ENCODE results near the gene DEFB129. TPM values are rescaled to one million over a fixed set of nuclear protein-coding genes. Genes with fewer than 3 reads are reported as not detected.
"Not testable (repeated sequence)": the region's sequence is repeated elsewhere in the genome, so short reads cannot be mapped to it uniquely, and the experiment has no call there.

Gene DEFB129
- total and polyA plus RNA-seq, 7 experiments from 2014 or later = not detected

DNA sequence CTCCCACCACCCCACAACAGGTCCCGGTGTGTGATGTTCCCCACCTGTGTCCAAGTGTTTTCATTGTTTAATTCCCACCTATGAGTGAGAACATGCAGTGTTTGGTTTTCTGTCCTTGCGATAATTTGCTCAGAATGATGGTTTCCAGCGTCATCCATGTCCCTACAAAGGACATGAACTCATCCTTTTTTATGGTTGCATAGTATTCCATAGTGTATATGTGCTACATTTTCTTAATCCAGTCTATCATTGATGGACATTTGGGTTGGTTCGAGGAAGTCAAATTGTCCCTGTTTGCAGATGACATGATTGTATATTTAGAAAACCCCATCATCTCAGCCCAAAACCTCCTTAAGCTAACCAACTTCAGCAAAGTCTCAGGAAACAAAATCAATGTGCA, 23.4 kb upstream of the DEFB129 start:
- H3K36me3 ChIP-seq (ENCODE audit: control insufficient read depth in 2 of 3, insufficient read depth in 3 of 3, low read length in 3 of 3); H3K4me1 ChIP-seq (ENCODE audit: control insufficient read depth in 2 of 2, insufficient read depth in 2 of 2, low read length in 2 of 2); H3K4me3 ChIP-seq (ENCODE audit: low read length); POLR2A ChIA-PET; ATAC-seq; CTCF ChIA-PET; H3K4me1 Mint-ChIP-seq; H3K9me3 Mint-ChIP-seq; DNase-seq; H3K27me3 ChIP-seq (ENCODE audit: control insufficient read depth in 2 of 2, insufficient read depth in 2 of 2, low read length in 2 of 2); H3K36me3 Mint-ChIP-seq; H3K27ac Mint-ChIP-seq; H3K9me3 ChIP-seq (ENCODE audit: control insufficient read depth in 2 of 3, low read length in 3 of 3); intact Hi-C loops (cut with micrococcal nuclease); H3K4me3 Mint-ChIP-seq; H3K27ac ChIP-seq (ENCODE audit: low read depth, low read length): not testable (repeated sequence)
- peaks cover 0 to 22% (median 15%) of the 10 kb centered on the region in 5 donors for H3K27me3 Mint-ChIP-seq

DNA sequence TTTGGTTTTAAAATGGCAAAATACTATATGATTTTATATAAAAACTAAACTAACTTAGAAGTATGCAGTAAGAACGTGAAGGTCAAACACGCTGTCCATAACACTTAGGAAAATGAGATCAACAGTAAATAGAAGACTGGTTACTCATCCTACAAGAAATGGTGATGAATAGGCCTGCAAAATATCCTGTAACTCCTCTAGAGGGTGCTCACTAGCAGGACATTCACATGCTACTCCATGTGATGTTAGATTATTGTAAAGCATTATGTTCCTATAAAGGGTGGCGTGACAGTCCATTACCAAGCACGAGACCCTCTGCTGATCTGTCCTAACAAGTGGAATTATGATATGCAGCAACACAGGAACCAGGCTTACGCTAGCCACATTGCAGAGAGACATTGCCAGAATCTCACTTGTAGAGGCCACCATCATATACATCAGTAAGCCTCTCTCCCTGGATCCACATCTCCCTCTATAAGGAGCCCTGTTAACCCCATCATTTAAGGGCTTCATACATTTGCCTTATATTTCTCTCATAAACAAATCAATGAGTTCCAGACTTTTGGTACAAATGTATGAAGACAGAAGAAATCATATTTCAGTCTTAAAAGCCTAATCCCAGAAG, 18.0 kb upstream of the DEFB129 start:
- Histone ChIP-seq H3K4me3 (ENCODE audit: low read length) (no peak overlapping the region), H3K9me3 (ENCODE audit: control insufficient read depth in 2 of 3, low read length in 3 of 3) (no peaks in the 10 kb centered on the region), H3K36me3 (ENCODE audit: control insufficient read depth in 2 of 3, insufficient read depth in 3 of 3, low read length in 3 of 3) (no peaks in the 10 kb centered on the region), H3K27me3 (ENCODE audit: control insufficient read depth in 2 of 2, insufficient read depth in 2 of 2, low read length in 2 of 2) (no peaks in the 10 kb centered on the region), H3K27ac (ENCODE audit: low read depth, low read length) (no peak overlapping the region), H3K4me1 (ENCODE audit: control insufficient read depth in 2 of 2, insufficient read depth in 2 of 2, low read length in 2 of 2) (no peaks in the 10 kb centered on the region)
- Mint-ChIP-seq H3K27me3 (peaks cover 0 to 28% (median 0%) of the 10 kb centered on the region in 5 donors), H3K4me1 (no peaks in the 10 kb centered on the region), H3K4me3 (no peak overlapping the region), H3K9me3 (peaks cover 0 to 2% (median 0%) of the 10 kb centered on the region in 11 donors), H3K27ac (no peak overlapping the region), H3K36me3 (no peaks in the 10 kb centered on the region)
- intact Hi-C loops (cut with micrococcal nuclease) = loop anchor here (1.0 kb wide), 2 partner anchors 58 to 121 kb away; no protein-coding TSS in a partner anchor
- ChIA-PET CTCF (interaction anchor here (1.0 to 1.6 kb wide), 6 partner anchors 57 to 123 kb away, joined by 3 to 11 read pairs (median 7); no protein-coding TSS in a partner anchor), POLR2A (no interaction called here)
- DNase-seq (peak in 7 of 9 donors; percentile 40 to 67 (median 55)), ATAC-seq (peak; percentile 86)

DNA sequence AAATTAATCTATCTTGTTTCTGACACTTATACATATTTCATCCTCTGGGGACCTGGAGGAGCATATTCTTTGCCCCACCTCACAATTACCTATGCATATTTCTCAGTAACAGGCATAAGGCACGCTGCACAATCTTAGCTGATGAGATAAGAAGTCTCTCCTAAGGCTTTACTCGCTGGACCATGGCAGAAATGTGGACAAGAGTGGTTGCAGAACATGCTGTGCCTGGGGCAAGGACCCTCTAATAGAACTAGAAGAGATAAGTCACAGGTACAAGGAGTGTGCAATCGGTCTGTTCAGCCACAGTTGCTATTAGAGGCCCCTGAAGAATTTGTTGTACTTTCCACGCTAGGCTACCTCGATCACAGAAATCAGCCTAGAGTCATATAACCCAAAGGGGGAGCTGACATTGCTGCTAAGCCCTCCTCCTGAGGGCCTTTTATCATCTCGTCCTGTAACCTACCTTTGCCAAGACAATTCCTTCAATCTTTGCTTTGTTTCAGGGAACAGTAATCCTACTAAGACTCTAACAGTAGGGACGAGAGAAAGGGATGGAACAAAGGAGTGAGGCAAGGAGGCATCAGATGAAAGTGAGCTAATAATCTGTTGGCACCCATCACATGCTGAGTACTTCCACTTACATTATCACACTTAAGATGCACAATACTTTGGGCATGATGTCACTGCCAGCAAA, 16.1 kb upstream of the DEFB129 start:
- intact Hi-C loops (cut with micrococcal nuclease) = no loop called here
- Histone ChIP-seq H3K27ac (ENCODE audit: low read depth, low read length) (no peak overlapping the region), H3K27me3 (ENCODE audit: control insufficient read depth in 2 of 2, insufficient read depth in 2 of 2, low read length in 2 of 2) (no peaks in the 10 kb centered on the region), H3K36me3 (ENCODE audit: control insufficient read depth in 2 of 3, insufficient read depth in 3 of 3, low read length in 3 of 3) (no peaks in the 10 kb centered on the region), H3K4me1 (ENCODE audit: control insufficient read depth in 2 of 2, insufficient read depth in 2 of 2, low read length in 2 of 2) (no peaks in the 10 kb centered on the region), H3K4me3 (ENCODE audit: low read length) (no peak overlapping the region), H3K9me3 (ENCODE audit: control insufficient read depth in 2 of 3, low read length in 3 of 3) (no peaks in the 10 kb centered on the region)
- Mint-ChIP-seq H3K4me1 (no peaks in the 10 kb centered on the region), H3K27ac (no peak overlapping the region), H3K9me3 (no peaks in the 10 kb centered on the region), H3K4me3 (no peak overlapping the region), H3K27me3 (peaks cover 0 to 16% (median 0%) of the 10 kb centered on the region in 5 donors), H3K36me3 (no peaks in the 10 kb centered on the region)
- ChIA-PET POLR2A (no interaction called here), CTCF (interaction anchor here (0.6 to 2.8 kb wide), 6 partner anchors 13 to 120 kb away, joined by 3 to 14 read pairs (median 4); no protein-coding TSS in a partner anchor)
- ATAC-seq (no peak), DNase-seq (no peak)

DNA sequence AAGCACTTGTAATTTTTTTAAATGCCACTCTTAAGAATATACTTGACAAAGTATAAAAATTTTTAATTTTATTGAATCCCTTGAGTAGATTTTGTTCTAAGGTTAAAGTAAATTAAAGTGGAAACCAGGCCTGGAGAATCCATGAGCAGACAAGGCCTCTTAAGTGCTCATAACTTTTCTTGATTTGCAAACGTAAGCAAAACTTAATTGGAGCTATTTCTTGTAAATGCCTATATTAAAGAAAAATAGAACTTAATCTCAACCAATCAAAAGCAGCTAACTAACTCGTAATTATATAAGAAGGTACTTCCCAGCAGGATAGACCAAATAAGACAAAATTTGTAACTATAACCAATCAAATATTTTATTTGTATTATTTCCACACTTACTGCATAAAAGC, 12.7 kb upstream of the DEFB129 start:
- no peak for ATAC-seq
- H3K27me3 ChIP-seq (ENCODE audit: control insufficient read depth in 2 of 2, insufficient read depth in 2 of 2, low read length in 2 of 2) = no peaks in the 10 kb centered on the region
- Mint-ChIP-seq H3K4me3 (no peak overlapping the region), H3K27me3 (peaks cover 4 to 24% (median 7%) of the 10 kb centered on the region in 5 donors), H3K4me1 (no peaks in the 10 kb centered on the region), H3K36me3 (no peaks in the 10 kb centered on the region), H3K27ac (no peak overlapping the region), H3K9me3 (no peaks in the 10 kb centered on the region)
- CTCF ChIA-PET = interaction anchor here (0.8 to 1.3 kb wide), 2 partner anchors 9 to 10 kb away, joined by 3 read pairs; no protein-coding TSS in a partner anchor
- intact Hi-C loops (cut with micrococcal nuclease) = no loop called here
- no peak overlapping the region for H3K4me3 ChIP-seq (ENCODE audit: low read length)
- H3K4me1 ChIP-seq (ENCODE audit: control insufficient read depth in 2 of 2, insufficient read depth in 2 of 2, low read length in 2 of 2) = no peaks in the 10 kb centered on the region
- H3K36me3 ChIP-seq (ENCODE audit: control insufficient read depth in 2 of 3, insufficient read depth in 3 of 3, low read length in 3 of 3) = no peaks in the 10 kb centered on the region
- POLR2A ChIA-PET = interaction anchor here (1.5 kb wide), 1 partner anchor 13 kb away, joined by 4 read pairs; the partner anchor contains the start of gene DEFB129
- DNase-seq = no peak
- H3K9me3 ChIP-seq (ENCODE audit: control insufficient read depth in 2 of 3, low read length in 3 of 3) = no peaks in the 10 kb centered on the region
- H3K27ac ChIP-seq (ENCODE audit: low read depth, low read length) = no peak overlapping the region

DNA sequence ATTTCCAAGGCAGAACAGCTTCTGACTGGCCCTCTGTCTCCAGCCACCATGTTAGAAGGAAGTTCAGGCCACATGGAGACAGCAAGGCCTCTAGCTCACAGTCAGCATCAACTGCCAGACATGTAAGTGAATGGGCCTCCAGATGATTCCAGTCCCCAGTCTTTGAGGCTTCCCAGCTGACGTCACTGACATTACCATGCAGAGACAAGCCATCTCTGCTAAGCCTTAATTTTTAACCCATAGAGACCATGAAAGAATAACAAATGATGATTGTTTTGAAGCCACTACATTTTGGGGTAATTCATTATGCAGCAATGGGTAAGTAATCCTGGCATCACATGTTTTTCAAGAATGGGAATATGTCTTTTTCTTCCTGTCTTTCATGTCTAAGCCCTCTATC, 11.3 kb upstream of the DEFB129 start:
- intact Hi-C loops (cut with micrococcal nuclease) = no loop called here
- Histone ChIP-seq H3K4me1 (ENCODE audit: control insufficient read depth in 2 of 2, insufficient read depth in 2 of 2, low read length in 2 of 2) (no peaks in the 10 kb centered on the region), H3K27me3 (ENCODE audit: control insufficient read depth in 2 of 2, insufficient read depth in 2 of 2, low read length in 2 of 2) (no peaks in the 10 kb centered on the region), H3K4me3 (ENCODE audit: low read length) (no peak overlapping the region), H3K9me3 (ENCODE audit: control insufficient read depth in 2 of 3, low read length in 3 of 3) (no peaks in the 10 kb centered on the region), H3K36me3 (ENCODE audit: control insufficient read depth in 2 of 3, insufficient read depth in 3 of 3, low read length in 3 of 3) (no peaks in the 10 kb centered on the region), H3K27ac (ENCODE audit: low read depth, low read length) (no peak overlapping the region)
- H3K4me3 Mint-ChIP-seq = no peak overlapping the region
- H3K36me3 Mint-ChIP-seq = no peaks in the 10 kb centered on the region
- DNase-seq (no peak), ATAC-seq (no peak)
- H3K27me3 Mint-ChIP-seq = peaks cover 8 to 35% (median 16%) of the 10 kb centered on the region in 5 donors
- ChIA-PET POLR2A (interaction anchor here (1.5 kb wide), 1 partner anchor 12 kb away, joined by 4 read pairs; the partner anchor contains the start of gene DEFB129), CTCF (interaction anchor here (0.6 to 1.3 kb wide), 3 partner anchors 8 to 58 kb away, joined by 3 read pairs; no protein-coding TSS in a partner anchor)
- no peaks in the 10 kb centered on the region for H3K9me3 Mint-ChIP-seq
- H3K4me1 Mint-ChIP-seq = no peaks in the 10 kb centered on the region
- no peak overlapping the region for H3K27ac Mint-ChIP-seq

DNA sequence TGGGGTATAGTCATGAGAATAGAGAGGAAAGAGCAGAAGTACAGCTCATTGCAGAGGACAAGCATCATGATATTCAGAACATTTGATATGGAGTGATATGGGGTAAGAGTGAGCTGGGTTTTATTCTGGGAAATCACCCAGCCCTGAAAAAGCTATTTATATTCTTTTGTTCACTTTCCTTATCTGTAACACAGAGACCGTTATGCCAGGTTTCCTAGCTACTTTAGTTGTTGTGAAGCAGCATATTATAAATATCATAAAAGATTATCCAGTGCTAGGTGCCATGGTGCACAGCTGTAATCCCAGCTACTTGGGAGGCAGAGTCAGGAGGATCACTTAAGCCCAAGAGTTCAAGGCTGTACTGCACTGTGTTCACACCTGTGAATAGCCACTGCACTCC, 9.8 kb upstream of the DEFB129 start:
- H3K27me3 Mint-ChIP-seq = peaks cover 11 to 43% (median 18%) of the 10 kb centered on the region in 5 donors
- ATAC-seq (no peak), DNase-seq (no peak)
- ChIA-PET CTCF (interaction anchor here (0.9 to 1.1 kb wide), 2 partner anchors 10 to 50 kb away, joined by 6 to 8 read pairs; partner anchors contain the start of gene DEFB129), POLR2A (interaction anchor here (0.6 kb wide), 1 partner anchor 26 kb away, joined by 3 read pairs; no protein-coding TSS in a partner anchor)
- no peaks in the 10 kb centered on the region for H3K27me3 ChIP-seq (ENCODE audit: control insufficient read depth in 2 of 2, insufficient read depth in 2 of 2, low read length in 2 of 2)
- H3K9me3 Mint-ChIP-seq = no peaks in the 10 kb centered on the region
- no peaks in the 10 kb centered on the region for H3K36me3 ChIP-seq (ENCODE audit: control insufficient read depth in 2 of 3, insufficient read depth in 3 of 3, low read length in 3 of 3)
- H3K27ac ChIP-seq (ENCODE audit: low read depth, low read length) = no peak overlapping the region
- H3K4me1 ChIP-seq (ENCODE audit: control insufficient read depth in 2 of 2, insufficient read depth in 2 of 2, low read length in 2 of 2) = no peaks in the 10 kb centered on the region
- intact Hi-C loops (cut with micrococcal nuclease) = no loop called here
- H3K27ac Mint-ChIP-seq = no peak overlapping the region
- H3K36me3 Mint-ChIP-seq = no peaks in the 10 kb centered on the region
- no peaks in the 10 kb centered on the region for H3K4me1 Mint-ChIP-seq
- H3K9me3 ChIP-seq (ENCODE audit: control insufficient read depth in 2 of 3, low read length in 3 of 3) = no peaks in the 10 kb centered on the region
- no peak overlapping the region for H3K4me3 Mint-ChIP-seq
- H3K4me3 ChIP-seq (ENCODE audit: low read length) = no peak overlapping the region
